HG03045 (cell line): ENCODE measurements around the gene RNF126.
"Not testable (repeated sequence)": the region's sequence is repeated elsewhere in the genome, so short reads cannot be mapped to it uniquely, and the experiment has no call there.

Experiments
- ATAC-seq: cut with Tn5 transposase; IDR thresholded peaks from one replicate; pipeline ENCODE4 v1.9.1; 2021; ENCODE audit warnings: mild to moderate bottlenecking, moderate library complexity; ENCODE audit not compliant: unreplicated experiment

Gene RNF126

DNA sequence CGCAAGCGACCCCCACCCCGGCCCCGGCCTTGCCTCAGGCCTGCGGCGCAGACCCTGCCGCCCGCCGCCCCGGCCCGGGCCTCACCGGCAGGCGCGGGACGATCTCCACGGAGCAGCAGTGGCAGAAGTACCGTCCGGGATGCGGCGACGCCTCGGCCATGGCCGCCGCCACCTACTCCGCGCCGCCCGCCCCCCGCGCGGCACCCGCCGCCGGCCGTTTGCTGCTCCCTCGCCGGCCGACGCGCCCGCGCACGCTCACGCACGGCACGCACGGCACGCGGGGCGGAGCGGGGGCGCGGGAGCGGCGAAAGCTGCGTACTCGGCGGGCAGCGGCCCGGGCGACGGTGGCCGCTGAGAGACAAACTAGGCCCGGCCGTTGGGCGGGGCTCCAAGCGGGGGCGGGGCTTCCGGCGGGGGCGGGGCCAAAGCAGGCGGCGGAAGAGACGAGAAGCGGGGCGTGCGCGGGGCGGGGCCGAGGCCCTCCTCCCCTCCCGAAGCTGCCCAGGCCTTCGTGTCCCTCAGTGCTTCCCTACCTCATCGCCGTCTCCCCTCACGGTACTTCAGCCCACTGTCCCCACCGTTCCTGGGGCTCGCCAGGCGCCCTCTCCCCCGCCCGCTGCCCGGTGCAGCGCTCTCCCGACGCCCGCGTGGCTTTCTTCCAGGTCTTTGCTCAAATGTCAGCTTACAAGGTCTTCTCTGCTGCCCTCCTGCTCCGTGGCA is at the start of gene RNF126:
RNF126 (minus strand) TSS at position 253 of the 720 bp plus-strand sequence; CDS start at position 160, 93 bp downstream.
- peak; percentile 57 for ATAC-seq

DNA sequence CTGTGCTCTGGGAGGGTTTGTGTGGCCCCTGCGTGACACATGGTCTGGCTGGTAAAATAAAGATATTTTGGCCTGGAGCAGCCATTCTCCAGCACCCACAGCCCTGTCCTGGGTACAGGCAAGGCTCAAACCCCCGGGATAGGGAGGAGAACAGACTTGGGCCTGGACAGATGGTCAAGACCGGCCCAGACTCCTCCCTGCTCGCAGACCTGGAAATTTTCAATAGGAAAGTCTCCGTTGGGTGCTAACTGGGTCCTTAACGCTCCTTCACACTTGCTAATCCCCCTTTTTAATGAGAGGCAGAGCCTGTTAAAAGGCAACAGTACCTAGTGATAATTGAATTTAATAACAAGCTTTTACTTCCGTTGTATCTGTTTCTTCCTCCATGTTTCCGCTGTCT is 48.2 kb upstream of the RNF126 start:
- no peak for ATAC-seq

DNA sequence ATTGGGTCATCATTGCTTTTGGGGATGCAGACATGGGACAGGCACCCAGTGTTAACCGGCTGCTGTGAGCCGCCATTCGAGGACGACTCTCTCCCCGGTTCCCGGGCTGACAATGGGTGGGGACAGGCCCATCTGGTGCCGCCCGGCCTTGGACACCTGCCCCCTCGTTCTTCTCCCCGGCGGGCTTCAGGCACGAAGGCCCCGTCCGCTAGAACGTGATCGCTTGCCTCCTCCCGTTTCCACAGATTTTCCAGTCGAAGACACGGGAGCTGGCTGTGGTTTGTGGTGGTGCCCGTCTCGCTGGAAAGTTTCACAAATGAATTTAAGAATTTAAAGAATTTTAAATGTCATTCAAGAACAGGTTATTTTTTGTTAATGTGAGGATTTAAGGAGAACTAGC is 47.8 kb upstream of the RNF126 start:
- no peak for ATAC-seq

DNA sequence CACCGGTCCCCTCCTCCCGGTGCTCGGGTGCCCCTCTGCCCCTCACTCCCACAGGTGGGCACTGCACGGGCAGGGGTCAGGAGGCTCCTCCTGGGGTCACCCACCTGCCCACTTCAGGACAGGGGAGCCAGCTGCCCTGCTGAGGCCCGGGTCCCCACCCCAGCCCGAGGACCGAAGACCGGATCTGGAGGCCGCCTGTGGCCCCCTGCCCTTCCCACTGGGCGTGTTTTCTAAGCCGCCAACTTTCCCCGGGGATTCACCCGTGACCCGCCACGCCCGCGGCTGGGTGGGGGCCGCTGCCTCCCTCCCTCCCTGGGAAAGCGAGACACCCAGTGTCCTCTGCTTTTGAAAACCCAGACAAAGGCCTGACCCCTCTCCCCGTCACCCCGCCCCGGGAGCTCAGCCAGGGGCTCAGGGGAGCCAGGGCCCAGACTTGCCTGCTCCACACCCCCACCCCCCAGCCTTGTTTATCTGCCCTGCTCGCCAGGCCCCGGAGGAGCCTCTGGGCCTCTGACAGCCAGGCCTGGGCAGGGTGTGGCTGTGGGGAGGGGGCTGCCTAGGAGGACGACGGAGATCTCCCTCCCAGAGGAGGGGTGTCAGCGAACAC is 47.1 kb upstream of the RNF126 start:
- ATAC-seq, result no peak

DNA sequence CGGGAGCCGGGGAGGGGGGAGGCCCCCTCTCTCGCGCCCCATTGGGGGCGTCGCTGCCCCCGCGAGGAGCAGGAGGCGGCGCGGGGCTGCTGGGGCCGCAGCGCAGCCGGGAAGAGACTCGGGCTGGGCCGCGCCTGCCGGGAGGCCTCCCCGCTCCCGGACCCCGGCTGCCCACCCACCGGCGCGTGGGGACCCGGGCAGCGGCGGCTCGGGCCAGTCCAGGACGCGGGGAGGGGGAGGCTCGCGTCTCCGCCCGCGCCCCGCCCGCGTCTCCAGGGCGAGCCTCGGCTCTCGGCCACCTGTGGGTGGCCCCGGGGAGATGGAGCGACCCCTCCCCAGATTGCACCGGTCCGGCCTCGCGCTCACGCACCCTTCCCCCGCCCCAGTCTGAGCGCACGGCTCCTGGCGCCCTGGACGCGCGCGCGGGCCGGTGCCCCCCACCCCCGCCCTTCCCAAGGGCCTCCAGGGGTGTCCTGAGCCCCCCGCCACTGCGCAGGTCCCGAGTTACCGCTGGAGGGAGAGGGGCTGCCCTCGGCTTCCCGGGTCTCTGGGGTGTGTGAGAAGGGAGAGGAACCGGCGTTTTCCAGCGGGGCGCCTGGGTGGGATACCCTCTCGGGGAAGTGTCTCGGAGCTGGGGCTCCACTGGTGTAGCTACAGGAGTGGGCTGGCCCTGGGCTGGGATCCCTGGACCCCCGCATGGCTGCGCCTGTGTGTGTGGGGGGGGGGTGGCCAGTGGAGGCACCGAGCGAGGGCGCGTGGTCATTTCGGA is 46.4 kb upstream of the RNF126 start:
- no peak for ATAC-seq

DNA sequence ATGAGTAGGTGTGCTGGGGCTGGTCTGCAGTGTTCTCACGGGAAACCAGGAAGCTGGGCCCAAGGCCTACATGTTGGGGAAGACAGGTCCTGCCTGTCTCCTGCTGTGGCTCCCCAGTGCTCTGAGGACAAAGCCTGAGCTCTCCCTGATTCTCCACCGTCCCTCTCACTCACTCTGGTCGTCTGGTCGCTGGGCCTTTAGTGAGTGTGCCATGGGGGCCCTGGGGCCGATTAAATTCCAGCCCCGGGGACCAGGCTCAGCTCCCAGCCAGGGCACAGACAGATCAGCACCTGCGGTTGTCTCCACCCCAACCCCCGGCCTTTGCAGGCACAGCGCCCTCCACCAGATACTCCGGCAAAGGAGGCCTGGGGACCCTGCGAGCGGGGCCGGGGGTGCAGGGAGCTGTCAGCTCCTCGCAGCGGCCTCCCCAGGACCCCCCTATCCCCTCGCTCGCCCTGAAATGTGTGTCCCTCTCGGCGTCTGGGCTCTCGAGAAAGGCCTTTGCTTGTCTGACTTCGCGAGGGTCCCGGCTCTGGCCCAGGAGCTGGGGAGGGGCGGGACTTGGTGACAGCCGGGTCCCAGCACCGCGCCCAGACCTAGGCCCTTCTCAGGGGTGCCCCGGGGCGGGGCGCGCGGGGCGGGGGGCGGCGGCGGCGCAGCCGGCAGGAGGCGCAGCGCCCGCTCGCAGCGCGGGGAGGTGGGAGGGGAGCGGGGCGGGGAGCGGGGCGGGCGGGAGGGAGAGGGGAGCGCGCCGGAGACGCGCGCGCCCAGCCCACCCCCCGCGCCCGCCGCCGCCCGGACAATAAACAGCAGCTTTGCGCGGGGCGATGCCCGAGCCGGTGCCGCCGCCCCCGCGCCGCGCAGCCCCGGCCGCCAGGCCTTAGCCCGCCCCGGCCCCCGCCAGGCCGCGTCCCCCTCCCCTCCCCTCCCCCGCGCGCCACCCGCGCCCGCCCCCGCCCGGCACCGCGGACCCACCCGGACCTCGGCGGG is 45.4 kb upstream of the RNF126 start, which contains the start of gene PALM:
PALM (plus strand) TSS at position 782 of the 990 bp plus-strand sequence. CDS start 212 bp downstream, outside the sequence.
- no peak for ATAC-seq

DNA sequence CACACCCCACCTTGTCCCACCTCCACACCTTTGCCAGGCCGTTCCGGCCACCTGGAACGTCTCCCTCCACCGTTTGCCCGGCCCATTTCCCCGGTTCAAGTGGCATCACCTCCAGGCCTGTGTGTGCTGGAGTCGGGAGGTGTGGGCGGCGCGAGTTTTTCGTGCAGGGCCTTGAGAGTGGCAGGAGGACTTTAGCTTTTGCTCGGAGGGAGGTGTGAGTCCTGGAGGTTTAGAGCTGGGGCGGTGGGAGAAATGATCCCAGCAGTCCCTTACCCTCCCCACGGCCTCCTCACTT is 41.4 kb upstream of the RNF126 start:
- no peak for ATAC-seq

DNA sequence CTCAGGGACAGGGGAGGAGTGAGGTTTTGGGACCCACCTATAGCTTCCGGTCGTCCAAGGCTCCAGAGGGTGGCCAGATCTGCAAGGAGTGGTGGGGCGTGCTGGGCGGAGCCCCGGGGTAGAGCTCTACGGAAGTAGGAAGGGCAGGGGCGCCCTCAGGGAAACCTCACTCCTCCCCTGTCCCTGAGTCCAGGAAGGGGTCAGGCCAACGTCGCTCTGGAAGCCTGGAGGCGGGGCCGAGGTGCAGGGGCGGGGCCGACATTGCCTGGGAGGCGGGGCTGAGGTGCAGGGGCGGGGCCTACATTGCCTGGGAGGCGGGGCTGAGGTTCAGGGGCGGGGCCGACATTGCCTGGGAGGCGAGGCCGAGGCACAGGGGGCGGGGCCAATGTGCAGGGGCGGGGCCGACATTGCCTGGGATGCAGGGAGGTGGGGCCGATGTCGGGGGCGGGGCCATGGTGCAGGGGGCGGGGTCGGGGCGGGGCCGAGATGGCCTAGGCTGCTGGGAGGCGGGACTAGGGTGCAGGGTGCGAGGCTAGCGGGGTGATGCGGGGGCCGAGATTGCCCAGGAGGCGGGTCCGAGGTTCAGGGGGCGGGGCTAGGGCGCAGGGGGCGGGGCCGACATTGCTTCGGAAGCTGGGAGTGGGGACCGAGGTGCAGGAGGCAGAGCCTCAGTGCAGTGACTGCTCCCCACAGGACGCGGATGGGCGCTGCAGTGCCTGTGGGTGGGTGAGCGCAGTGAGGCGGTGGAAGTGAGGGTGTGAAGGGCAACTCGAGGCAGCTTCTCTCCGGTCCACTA is 40.8 kb upstream of the RNF126 start:
- ATAC-seq, result no peak

DNA sequence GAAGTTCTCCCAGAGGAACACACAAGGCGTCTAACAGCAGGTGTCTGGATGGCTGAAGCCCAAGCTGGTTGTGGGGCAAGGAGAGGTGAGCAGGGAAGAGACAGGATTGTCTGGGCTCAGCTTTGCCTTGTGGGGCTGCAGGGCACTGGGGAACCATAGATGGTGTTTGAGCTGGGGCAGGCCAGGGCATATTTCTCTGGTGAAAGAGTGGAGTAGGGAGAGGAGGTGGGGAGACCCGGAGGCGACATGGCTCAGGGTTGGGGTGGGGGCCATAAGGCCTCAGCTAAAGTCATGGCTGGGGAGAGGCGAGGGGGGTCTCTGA is 40.3 kb upstream of the RNF126 start:
- ATAC-seq, result no peak

DNA sequence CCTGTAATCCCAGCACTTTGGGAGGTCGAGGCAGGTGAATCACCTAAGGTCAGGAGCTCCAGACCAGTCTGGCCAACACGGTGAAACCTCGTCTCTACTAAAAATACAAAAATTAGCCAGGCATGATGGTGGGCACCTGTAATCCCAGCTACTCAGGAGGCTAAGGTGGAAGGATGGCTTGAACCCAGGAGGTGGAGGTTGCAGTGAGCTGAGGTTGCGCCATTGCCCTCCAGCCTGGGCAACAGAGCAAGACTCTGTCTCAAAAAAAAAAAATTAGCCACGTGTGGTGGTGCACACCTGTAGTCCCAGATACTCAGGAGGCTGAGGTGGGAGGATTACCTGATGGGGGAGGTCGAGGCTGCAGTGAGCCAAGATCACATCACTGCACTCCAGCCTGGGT is 39.8 kb upstream of the RNF126 start:
- ATAC-seq, result not testable (repeated sequence)

DNA sequence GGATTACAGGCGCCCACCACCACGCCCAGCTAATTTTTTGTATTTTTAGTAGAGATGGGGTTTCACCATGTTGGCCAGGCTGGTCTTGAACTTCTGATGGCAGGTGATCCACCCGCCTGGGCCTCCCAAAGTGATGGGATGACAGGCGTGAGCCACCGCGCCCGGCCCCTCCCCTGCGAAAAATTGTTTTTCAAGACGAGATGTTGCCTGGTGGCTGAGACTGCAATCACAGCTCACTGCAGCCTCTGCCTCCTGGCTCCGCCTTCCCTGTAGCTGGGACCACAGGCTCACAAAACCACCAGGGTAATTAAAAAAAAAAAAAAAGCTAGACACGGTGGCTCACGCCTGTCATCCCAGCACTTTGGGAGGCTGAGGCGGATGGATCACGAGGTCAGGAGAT is 36.9 kb upstream of the RNF126 start:
- not testable (repeated sequence) for ATAC-seq

DNA sequence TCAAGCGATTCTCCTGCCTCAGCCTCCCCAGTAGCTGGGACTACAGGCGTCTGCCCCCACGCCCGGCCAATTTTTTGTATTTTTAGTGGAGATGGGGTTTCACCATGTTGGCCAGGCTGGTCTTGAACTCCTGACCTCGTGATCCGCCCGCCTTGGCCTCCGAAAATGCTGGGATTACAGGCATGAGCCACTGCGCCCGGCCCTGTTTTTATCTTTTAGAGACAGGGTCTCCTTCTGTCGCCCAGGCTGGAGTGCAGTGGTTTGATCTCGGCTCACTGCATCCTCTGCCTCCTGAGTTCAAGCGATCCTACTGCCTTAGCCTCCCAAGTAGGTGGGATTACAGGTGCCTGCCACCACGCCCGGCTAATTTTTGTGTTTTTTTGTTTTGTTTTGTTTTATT is 35.5 kb upstream of the RNF126 start:
- not testable (repeated sequence) for ATAC-seq

DNA sequence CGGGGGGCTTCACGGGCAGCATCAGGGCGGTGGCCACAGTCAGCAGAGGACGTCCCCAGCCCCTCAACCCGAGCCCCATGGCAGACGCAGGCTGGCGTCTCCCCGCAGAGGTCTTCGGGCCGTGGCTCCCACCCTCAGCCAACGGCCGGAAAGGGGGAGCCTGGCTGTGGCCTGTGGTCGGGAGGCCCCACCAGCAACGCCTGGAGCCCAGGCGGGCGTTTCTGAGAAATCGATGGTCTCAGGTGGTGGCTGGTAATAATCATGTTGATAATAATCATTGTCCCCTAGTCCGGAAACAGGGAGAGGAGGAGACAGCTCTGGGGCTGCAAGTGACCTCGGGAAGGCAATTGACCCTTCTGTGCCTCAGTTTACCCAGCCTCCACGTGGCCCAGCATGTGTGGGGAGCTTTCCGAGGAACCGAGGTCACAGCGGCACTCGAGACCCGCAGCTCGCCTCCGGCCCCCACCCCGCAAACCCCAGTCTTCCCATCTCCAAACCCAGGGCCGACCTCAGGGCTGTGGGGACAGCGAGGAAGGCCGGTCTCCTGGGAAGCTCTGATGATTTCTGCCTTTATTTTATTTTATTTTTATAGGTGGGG is 32.4 kb upstream of the RNF126 start, which contains the start of gene PRSS57:
PRSS57 (minus strand) TSS at position 101 of the 598 bp plus-strand sequence; CDS start at position 79, 22 bp downstream.
- no peak for ATAC-seq

DNA sequence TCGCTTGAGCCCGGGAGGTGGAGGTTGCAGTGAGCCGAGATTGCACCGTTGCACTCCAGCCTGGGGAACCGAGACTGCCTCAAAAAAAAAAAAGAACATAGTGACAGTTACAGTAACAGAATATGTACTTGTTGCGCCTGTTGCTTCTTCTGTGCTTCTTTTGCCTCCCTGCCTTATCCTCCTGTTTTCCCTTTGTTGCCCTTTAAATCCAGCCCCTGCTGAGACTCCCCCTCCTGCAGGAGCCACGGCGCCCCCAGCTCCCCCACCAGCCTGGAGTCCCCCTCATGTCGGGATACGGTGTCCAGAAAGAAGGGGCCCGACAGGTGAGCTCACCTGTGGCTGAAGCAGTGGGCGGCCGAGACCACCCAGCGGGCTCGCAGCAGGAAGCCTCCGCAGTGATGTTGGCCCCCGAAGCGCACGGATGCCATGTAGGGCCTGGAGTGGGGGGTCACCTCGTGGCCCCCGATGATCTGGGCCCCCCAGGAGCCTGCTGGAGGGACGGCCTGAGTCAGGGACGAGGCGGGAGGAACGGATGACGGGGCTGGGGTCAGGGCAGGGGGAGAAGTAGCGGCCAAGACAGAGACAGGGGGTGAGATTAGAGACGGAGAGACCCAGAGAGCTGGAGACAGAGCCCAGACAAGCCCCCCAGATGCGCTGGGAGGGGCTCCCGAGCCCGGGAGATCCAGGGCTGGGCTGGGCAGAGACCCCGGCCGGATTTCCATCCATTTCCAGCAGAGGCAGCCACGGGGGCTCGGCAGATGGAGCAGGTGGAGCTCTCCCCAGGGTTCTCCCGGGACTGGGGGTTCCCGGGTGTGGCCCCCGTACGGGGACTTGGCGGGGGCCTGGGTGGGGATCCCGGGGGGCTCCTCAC is 31.7 kb upstream of the RNF126 start:
- ATAC-seq, result no peak

DNA sequence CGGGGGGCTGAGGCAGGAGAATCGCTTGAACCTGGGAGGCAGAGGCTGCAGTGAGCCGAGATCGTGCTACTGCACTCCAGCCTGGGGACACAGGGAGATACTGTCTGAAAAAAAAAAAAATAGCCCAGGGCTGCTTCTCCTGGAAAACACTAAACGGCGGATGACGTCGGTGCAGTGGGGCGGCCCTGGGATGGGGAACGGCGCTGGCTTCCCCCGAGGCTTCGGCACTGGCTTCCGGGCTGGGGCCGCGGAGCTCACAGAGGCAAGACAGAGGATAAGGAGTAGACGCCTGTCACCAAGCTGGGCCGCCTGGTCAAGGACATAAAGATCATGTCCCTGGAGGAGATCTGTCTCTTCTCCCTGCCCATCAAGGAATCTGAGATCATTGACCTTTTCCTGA is 27.2 kb upstream of the RNF126 start:
- ATAC-seq, result no peak

DNA sequence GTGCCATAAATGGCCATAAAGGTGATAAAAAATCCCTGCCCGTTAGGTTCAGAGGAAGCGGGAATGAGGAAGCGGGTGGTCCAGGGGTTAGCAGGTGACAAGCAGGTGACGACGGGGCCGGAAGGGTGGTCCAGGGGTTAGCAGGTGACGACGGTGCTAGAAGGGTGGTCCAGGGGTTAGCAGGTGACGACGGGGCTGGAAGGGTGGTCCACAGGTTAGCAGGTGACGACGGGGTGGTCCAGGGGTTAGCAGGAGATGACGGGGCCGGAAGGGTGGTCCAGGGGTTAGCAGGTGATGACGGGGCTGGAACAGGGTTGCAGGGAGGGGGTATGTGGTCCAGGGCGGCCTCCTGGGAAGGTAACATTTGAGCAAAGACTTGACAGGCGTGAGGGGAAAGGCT is 26.0 kb upstream of the RNF126 start:
- no peak for ATAC-seq

DNA sequence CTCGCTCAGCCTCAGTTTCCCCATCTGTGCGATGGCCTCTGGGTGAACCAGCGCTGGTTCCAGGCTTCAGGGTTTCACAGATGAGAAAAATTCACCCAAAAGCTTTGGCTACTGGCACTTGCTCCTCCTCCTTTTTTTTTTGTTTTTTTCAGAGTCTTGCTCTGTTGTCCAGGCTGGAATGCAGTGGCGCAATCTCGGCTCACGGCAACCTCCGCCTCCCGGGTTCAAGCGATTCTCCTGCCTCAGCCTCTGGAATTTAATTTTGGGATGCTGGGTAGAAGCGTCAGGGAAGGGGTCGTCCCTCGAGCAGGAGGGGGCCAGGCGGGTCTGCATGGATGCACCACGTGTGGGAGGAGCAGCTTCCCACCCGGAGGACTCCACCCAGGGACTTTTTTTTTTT is 25.2 kb upstream of the RNF126 start:
- ATAC-seq, result no peak

DNA sequence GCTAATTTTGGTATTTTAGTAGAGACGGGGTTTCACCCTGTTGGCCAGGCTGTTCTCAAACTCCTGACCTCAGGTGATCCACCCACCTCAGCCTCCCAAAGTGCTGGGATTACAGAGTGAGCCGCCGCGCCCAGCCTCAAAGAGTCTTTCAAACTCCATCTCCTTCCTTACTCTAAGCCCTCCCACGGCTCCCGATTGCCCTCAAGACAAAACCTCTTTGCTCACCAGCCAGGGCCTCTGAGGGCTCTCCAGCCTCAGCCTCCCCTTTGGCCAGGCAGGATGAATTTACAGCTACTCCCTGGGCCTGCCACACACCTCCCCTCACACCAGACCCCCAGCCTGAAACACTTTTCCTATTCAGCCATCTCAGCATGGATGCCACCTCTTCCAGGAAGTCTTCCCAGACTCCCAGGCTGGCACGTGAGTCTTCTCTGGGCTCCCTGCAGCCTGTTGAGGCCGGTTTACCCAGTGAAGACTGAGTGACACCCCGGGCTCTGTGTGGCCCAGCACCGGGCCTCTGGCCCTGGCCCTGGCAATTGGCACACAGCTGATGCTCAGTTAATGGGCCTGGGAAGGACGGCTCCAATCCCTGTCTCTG is 24.7 kb upstream of the RNF126 start:
- ATAC-seq, result no peak
